ENCODE measurements around the gene OR10G8. TPM values are rescaled to one million over a fixed set of nuclear protein-coding genes. Genes with fewer than 3 reads are reported as not detected.
"Not testable (repeated sequence)": the region's sequence is repeated elsewhere in the genome, so short reads cannot be mapped to it uniquely, and the experiment has no call there.

OR10G8 gene
- total RNA-seq (ENCODE audit: insufficient read depth, low replicate concordance): not detected

- DNase-seq (ENCODE audit: low spot score): no peak
These were observed at the start of gene OR10G8 for GRCh38 chr11:124026498-124026897. Gene OR10G8, plus strand, starts transcription at chr11:124026798. Its CDS starts 2,825 bp downstream, at chr11:124029623.

DNA sequence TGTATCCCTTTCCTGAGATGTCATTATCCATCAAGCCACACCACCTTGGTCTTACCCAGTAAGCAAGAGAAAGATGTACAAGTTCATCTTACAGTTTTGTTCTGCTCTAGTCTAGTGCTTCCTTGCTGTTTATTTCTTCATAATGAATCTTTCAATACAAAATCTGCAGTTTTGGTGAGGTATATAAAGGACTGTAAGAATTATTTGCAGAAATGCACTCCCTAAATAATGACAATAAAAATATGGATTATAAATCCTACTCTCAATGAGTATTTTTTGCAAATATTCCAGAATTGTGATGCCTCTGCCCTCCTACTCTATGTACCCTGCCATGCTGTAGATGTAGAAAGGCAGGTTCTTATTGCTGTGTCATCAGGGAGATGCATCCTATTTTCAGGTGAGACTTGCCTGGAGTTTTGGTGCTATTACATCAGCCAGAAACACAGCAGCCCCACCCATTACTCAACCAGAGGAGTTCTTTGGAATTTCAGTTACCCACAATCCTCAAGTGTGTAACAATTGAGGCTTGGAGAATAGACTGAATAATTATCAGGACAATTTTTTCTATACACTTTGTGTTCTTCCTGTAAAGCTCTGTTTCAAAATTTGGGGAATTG, 48.8 kb upstream of the OR10G8 start, which contains the start of gene OR10S1:
OR10S1 (minus strand) TSS at position 51 of the 617 bp plus-strand sequence. CDS start 117 bp downstream, outside the sequence.
- no peak for DNase-seq (ENCODE audit: low spot score)

- no peak for DNase-seq (ENCODE audit: low spot score)
These were observed 47.3 kb upstream of the OR10G8 start for GRCh38 chr11:123979311-123979710.

DNA sequence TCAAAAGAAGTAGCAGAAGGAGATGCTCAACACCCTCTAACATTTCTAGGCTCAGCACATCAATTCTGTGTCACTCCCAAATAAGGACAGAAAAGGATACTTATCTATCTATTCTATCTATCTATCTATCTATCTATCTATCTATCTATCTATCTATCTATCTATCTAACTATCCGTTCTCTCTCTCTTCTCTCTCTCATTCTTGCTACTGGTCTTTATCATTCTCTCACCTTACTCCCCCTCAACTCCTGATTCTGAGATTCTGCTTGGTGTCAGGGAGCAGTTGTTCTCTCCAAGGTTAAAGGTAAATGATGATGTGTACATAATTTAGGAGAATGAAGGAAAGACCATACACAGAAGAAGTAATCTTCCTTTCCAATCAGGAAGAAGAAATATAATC, 31.5 kb upstream of the OR10G8 start, which contains the start of gene OR10G6:
OR10G6 (minus strand) TSS at position 43 of the 400 bp plus-strand sequence; CDS start at position 43, 0 bp downstream.
- DNase-seq (ENCODE audit: low spot score): no peak

DNA sequence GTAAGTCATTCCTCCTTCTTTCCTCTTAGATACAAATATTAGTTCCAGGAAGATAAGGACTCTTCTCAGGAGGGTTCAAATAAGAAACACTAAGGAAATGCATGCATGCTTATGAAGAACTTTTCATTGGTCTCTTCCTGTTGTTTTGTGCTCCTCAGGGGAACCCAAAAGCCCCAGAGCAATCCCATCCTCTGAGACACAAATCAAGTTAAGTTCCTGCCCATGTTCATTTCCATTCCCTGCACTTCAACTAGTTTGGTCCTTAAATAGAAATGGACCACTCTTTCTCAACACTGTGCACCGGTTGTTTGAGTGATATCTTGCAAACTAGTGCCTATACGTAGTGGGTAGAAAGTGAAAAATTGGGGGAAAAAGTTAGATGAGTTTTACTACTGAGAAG, 13.9 kb upstream of the OR10G8 start, which contains the start of gene OR10G4:
OR10G4 (plus strand) TSS at position 301 of the 400 bp plus-strand sequence. CDS start 2,578 bp downstream, outside the sequence.
- DNase-seq (ENCODE audit: low spot score): no peak

GRCh38 chr11:124015837-124016236, 10.8 kb upstream of the OR10G8 start:
- not testable (repeated sequence) for DNase-seq (ENCODE audit: low spot score)

DNA sequence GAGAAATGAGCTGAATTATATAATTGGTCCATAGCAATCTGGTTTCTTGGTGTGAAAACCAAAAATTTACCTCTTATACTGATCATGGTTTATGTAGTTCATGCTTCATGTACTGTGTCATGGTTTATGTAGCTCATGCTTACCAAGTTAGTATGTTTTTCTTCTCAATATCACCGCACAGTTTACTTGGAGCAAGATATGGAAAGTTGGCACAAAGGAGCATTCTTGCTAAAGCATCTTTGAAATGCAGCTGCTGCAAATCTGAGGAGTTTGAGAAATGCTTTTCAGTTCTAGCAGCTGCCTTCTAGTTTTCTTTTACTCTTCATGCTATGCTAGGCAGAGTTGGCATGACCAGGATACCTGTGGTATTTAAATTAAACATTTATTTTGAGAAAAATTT, 10.1 kb downstream of the OR10G8 start:
- peak; percentile 70 for DNase-seq (ENCODE audit: low spot score)

DNA sequence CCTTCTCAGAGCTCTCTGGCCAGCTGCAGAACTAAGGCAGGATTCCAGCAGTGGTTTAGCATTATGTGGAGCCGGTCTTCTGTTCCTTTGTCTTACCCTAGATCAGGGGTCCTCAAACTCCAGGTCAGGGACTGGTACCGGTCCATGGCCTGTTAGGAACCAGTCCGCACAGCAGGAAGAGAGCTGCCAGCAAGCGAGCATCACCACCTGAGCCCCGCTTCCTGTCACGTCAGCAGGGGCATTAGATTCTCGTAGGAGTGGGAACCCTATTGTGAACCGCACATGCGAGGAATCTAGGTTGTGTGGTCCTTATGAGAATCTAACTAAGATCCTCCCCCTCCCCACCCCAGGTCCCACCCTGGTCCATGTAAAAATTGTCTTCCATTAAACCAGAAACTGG, 13.0 kb downstream of the OR10G8 start:
- no peak for DNase-seq (ENCODE audit: low spot score)

- peak; percentile 4 for DNase-seq (ENCODE audit: low spot score)
These were observed 14.7 kb downstream of the OR10G8 start, which contains the start of gene OR10G7 for GRCh38 chr11:124041254-124041653. Gene OR10G7, minus strand, starts transcription at chr11:124041325. Its CDS starts 2,324 bp downstream, at chr11:124039001.

GRCh38 chr11:124043420-124043819, 16.8 kb downstream of the OR10G8 start:
- no peak for DNase-seq (ENCODE audit: low spot score)

- no peak for DNase-seq (ENCODE audit: low spot score)
These were observed 24.1 kb downstream of the OR10G8 start for GRCh38 chr11:124050748-124051147.

DNA sequence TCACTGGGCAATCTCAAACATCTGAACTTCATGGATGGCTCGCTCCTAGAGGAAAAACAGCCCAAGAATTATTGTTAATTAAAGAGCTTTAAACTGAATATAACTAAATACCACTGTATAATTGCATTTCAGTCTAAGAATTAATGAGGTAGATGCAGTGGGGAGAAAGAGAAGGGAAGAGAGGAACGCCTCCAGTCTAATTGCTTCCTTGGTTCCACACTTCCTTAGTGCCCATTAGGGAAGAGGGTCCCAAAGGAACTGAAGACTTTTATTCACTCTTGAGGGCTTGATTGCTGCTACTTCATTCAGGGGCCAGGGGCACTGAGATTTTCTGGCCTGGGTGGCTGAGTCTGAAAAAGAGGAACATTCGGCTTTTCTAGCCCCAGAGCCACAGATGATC, 26.4 kb downstream of the OR10G8 start:
- no peak for DNase-seq (ENCODE audit: low spot score)

- DNase-seq (ENCODE audit: low spot score): no peak
These were observed 42.1 kb downstream of the OR10G8 start for GRCh38 chr11:124068601-124069110.

GRCh38 chr11:124069429-124070401, 43.1 kb downstream of the OR10G8 start:
- DNase-seq (ENCODE audit: low spot score): peak; percentile 68

DNA sequence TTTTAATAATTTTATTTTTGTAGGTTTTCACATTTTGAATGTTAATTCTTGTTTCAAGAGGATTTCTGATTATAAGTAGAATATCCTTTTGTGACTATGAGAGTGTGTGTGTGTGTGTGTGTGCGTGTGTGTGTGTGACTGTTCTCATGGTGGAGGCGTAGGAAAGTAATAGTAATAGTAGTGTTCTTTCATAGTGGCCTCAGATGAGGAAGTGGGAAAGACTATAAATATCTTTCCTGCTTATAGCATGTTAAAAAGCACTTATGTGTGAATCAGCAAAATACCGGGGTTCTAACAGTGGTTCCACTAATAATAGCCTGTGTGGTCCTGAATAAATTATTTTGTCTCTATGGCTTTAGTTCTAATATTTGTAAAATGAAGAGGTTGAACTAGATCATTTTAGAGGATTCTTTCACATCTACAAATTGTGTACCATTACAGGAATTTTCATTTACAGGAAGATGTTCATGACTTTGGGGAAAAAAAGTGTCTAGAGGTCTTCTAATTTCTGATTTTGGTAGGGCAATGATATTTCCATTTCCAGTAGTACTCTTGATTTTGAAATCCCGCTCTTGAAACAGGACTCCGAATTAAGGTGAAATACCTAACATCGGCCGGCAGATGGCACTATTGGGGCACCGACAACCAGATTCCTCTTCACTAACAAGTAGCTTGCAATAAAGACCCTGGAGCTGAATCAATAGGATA, 44.5 kb downstream of the OR10G8 start:
- peak; percentile 82 for DNase-seq (ENCODE audit: low spot score)

- no peak for DNase-seq (ENCODE audit: low spot score)
These were observed 45.0 kb downstream of the OR10G8 start for GRCh38 chr11:124071623-124071948.

GRCh38 chr11:124072147-124072546, 45.5 kb downstream of the OR10G8 start:
- DNase-seq (ENCODE audit: low spot score): no peak

- no peak for DNase-seq (ENCODE audit: low spot score)
These were observed 48.0 kb downstream of the OR10G8 start for GRCh38 chr11:124074554-124074953.

DNA sequence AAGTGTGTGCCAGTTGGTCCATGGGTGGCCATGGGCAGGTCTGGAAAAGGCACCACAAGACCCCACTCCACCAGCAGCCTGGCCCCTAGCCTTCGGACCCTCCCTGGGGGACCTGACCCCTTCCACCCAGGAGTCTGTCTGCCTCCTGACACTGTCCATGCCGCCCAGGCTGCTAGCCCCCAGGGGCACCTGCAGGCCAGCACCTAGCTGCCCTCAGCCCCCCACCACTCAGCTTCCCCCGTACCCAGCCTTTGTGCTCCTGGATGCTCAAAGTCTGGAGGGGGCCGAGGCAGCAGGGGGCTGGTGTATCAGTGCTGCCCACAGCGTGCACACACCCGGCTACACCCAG, 48.9 kb downstream of the OR10G8 start:
- no peak for DNase-seq (ENCODE audit: low spot score)

GRCh38 chr11:124075841-124076651, 49.4 kb downstream of the OR10G8 start:
- peak; percentile 67 for DNase-seq (ENCODE audit: low spot score)

DNA sequence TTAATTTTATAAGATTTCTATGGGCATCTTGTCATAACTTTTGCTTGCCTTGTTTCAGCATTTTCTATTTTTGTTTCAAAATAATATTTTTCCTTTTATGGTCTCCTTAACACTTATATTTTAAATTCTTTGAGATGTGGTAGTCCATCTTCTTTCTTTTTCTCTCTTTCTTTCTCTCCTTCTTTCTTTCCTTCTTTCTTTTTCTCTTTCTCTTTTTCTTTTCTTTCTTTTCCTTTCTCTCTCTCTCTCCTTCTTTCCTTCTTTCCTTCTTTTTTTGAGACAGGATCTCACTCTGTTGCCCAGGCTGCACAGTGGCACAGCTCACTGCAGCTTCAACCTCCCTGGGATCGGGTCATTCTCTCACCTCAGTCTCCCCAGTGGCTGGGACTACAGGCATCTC, 50.7 kb downstream of the OR10G8 start:
- DNase-seq (ENCODE audit: low spot score): no peak
